HUDEP-2 (cell line): ENCODE results near the gene RNF8.
A peak's percentile ranks its signal among the peaks of the same experiment; 100 is the strongest.

Source experiments
- DNase-seq, 76 experiments: peaks; one replicate each; lab custom pipeline; 2025; ENCODE audit not compliant: unreplicated experiment in 76 of 76; lab: John Stamatoyannopoulos, UW

RNF8 gene

DNA sequence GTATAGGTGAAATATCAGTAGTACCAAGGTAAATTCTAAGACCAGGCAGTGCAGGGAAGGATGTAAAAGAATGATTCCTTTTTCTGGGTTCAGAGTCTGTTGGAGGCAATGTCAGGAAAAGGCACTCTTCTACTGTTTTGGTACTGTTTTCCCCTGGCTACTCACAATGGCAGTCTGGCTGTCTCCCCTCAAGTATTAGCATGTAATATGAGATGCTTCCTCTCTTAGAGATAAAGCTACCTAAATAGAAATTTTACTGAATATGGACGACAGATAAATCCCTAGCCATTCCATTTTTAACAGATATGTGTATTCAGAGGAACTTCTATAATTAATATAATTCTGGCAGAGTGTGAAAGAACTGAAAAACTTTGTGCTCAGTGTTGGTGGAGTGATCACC lies 3.5 kb downstream of the RNF8 start:
- no peak for DNase-seq

DNA sequence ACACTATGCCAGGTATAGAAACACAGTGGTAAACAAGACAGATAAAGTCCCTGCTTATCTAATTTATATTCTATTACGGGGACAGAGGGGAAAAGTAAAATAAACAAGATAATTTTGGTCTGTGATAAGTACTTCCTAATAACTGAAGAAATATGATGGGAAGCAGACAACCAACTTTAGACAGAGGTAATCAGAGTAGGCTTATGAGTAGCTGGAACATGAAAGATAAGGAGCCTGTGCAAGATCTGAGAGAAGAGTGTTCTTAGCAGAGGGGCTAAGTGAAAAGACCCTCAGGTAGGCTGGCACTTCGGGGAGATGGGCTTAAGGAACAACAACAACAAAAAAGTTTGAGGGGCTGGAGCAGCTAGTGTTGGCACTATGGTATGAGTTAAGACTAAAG lies 4.1 kb downstream of the RNF8 start:
- DNase-seq = no peak

DNA sequence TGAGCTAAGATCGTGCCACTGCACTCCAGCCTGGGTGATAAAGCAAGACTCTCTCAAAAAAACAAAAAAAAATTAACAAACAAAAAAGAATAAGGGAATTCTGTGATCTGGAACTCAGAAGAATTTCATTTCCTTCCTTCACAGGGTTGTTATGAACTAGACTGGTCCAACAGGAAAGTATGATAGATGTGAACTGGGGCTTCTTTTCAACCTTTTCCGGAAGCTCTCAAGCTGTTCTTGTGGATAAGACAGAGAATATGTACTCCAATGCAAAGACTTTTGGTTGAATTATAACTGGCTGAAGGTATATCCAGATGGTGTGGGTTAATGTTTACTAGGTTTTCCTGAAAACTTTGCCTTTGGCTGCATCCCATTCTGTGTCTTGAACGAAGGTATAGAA lies 5.3 kb downstream of the RNF8 start:
- no peak for DNase-seq

DNA sequence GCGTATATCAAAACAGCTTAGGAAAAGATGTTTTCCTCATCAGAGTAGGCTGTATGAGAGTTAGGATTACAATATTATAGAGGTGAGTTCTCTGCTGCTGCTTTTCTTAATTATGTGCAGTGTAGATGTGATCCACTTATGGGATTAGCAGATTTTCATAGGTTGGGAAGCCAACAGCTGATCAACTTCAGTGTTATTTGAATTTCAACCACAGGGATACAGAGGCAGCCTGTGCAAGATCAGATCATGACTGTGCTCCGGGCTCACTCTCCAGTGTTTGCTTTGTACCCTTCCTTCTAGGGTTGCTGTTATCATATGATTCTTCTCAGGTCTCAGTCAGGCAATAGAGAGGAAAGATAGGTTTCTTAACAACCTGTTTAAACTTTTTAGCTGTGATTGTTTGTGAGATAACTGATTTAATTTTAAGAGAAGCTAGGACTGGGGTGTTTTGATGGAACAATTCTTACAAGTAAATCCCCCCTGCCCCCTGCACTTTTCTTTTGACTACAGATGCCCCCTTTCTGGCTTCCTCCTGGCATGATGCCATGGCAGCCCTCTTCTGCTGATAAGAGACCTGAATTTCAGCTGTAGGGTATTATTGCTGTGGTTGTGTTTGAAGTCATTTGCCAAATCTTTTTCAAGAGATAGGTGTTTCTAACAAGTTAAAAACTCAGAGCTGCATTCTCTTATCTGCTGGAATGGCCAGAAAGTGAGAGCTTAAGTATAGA lies 8.5 kb downstream of the RNF8 start:
- DNase-seq = no peak

DNA sequence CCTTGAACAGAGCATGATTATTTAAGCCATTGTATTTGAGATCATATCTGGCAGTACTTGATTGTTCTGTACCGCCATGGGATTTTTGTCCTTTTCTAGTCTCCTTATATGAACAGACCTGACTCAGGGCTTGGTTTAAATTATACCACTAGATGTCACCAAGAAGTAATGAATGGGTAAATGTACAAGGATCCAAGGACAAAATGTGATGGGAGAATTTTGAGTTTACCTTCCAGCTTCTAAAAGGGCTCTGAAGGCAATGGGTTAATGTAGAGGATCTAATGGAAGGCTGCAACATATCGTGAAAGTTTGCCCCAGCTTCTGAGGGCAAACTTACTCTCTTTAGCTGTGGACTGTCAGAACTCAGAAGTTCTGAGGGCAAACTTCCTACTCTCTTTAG lies 12.0 kb downstream of the RNF8 start:
- DNase-seq = peak in 5 of 76 experiments; percentile 15 to 36 (median 21)

DNA sequence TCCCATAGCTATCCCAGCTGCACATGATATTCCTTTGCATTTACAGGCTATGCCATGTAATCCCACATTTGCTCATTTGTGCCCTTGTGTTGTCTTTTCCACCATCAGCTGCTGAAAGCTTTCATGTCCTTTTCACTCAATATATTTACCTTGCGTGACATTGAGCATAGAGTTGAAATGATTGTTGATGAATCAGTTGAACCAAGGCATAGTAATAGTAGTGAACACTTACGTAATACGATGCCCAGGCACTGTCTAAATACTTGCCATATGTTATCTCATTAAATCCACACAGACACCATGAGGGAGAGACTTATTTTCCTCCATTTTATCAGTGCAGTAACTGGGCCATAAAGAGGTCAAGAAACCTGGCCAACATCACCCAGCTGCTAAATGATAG lies 13.1 kb downstream of the RNF8 start:
- DNase-seq = no peak

DNA sequence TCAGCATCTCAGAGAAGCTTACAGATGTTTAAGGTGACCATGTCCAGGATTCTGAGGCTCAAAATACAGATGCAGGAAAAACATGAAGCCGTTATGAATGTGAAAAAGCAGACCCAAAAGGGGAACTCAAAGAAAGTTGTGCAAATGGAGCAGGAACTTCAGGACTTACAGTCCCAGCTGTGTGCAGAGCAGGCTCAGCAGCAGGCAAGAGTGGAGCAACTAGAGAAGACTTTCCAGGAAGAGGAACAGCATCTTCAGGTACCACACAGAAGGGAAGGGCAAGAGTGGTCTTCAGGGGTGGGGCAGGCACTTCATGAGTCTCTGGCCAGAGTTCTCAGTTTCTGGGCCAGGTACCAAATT lies 15.2 kb downstream of the RNF8 start:
- DNase-seq = no peak

DNA sequence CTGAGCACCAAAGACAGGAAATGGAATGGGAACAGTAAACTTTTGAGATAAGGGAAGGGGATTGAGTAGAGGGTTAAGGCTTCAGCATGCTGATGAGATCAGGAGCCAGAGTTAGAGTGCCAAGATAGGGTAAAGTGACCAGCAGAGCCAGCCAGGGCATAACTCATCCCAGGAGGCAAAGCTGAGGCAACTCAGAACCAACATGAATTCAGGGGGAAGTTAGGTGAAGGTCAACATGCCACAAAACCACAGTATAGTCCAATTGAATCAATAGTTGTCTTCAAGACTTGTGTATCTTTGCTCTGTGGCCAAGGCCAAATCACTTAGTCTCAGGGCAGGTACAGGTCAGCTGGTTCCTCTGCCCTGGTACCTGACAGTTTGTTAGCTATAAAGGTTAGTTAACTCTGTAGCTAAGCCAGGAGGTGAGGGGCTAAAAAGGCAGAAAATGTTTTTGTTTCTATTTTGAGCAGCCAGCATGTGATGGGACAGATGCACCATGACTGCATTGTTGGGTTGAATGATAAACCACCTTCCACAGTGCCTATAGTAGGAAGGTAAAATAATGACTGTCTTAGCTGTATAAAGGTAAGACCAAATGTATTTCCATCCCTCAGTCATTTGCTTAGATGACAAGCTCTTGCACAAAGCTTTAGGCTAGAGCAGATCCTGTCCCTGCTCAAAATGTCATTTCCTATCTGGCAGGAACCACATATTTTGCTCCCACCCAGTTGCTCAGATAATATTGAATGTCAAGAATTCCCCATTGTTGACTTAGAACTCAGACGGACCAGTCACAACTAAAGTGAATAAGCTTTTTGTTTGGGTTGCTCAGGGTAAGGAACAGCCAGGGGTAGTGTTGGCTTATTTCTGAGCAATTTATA lies 15.8 kb downstream of the RNF8 start:
- no peak for DNase-seq

DNA sequence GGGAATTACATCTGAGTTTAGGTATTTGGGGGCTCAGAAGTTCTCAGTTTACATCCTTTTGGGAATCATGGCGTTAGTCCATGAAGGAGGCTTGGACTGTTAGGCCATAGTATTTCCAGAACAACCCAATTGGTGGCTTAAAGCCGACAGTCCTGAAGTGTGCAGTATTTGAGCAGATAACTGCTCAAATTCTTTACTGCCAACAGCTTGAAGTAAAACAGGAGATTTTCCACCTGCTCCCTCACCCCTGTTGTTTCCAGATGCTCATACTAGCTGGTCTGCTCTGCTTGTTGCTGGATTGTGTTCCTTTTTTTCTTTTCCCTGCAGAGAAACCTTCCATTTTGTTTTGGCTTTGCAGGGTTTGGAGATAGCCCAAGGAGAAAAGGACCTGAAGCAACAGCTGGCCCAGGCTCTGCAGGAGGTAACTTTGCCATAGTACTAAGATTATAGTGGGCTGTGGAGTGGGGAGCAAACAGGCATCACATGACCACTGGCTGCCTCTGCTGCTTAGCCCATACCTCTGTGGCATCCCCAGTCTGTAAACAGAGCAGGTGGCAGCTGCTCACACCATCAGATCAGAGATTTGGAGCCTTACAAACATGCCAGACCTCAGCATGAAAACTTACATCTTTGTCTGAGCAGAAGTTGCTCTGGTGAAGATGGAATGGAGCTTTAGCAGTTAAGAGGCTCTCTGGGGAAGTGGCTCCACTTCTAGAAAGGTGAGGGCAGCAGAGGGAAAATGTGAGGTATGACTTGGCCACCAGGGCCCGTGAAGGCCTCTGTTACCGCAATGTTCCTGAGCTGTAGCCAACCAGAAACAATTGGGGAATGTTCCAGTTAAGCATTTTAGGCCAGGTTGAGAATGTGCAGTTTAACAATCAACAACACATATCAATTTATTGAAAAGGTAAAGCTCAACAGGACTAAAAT lies 17.6 kb downstream of the RNF8 start:
- DNase-seq = no peak

DNA sequence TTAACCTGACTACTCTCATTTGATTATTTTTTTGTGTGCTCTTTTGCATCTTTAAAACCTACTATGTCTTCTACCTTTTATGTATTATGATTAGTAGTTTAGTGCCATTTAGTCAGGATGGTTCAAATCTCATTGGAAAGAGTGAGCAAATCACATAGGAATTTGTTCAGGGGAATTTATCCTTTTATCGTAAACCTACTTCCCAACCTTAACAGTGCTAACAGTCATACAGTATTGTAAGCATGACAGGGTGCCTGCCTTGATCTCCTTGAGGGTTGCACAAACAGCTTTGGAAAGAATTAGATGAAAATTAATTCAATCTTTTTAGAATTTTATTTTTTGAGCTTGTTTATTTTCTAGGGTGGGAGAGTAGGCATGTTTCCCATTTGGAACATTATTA lies 18.3 kb downstream of the RNF8 start:
- DNase-seq = no peak

DNA sequence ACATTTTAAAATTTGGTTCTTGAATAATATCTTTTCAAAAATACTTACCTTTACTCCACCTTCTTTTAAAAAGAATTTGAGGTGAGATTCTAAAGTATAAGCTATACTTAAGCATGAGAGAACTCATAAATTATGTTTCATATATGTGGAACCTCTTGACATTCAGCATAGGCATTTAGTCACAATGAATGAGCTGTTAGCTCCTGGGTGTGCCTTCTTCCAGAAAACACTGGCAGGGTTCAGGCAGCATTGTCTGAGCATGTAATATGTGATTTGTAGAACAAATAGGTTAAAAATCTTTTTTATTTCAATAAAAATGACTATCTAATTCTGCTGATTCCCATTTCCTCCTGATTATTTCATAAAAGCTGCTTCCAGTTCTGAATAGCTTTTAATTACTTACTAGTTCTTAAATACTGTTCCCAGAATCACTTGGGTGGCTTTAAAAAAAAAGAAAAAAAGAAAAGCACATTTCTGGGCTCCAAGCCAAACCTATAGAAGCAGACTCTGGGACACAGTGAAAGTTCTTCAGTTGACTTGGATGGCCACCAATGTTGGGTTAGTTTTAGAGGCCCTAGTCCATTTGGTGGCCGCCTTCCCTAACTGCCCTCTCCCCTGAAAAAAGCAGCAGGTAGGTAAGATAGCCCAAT lies 20.2 kb downstream of the RNF8 start:
- DNase-seq = peak in 22 of 76 experiments; percentile 13 to 54 (median 33)

DNA sequence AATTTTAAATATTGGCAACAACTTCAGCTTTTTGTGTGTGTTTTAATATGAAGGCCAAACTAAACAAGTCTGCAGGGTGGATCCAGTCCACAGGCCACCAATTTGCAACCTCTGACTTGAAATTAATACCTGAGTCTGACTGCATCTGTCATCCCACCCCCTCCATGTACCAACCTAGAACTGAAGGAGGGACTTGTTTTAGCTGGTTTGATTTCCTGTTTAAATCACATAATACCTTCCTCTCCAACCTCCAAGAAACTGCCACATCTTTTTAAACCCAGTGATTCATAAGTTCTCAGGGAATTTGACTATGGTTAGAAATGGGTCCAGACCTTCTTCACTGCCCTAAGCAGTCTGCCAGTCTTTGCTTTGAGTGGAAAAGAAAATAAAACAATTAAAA lies 21.6 kb downstream of the RNF8 start:
- DNase-seq = no peak

DNA sequence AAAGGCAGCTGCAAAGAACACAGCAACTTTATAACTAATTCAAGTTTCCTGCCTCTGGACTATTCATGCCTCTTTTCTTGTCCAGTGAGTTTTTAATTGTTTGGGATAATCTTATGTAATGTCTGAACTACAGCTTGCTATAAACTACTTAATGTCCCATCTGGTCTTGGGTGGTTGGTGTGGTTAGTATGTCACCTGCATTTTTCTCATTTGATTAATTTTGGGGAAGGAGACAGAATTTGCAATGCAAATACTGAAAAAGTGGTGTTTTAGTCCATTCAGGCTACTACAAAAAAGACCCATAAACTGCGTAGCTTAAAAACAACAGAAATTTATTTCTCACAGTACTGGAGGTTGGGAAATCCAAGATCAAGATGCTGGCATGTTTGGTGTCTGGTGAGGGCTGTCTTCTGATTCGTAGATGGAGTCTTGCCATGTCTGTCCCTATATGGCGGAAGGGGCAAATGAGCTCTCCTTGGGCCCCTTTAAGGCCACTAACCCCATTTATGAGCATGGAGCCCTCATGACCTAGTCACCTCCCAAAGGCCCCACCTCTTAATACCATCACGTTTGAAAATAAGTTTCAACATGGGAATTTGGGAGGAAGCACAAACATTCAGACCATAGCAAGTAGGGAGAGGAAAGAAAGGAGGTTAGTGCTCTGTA lies 22.4 kb downstream of the RNF8 start:
- no peak for DNase-seq

DNA sequence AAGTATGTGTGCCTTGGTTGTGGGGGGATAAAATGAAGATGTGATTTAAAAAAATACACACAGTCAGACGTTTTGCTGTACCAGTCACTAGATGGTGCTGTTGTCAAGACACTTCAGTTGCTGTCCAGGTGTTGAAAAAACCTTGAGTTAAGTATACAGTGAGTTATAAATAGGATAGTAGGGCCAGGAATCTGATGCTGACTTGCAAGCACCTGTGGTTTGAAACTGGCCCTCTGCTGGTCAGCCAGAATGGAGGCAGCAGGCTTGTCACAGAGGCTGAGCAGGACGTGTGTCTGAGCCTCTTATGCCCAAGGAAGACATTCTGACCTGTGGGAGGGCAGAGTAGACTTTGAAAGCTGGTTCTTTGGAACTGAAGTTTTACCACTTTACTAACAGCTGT lies 27.8 kb downstream of the RNF8 start:
- DNase-seq = peak in 31 of 76 experiments; percentile 9 to 55 (median 36)

DNA sequence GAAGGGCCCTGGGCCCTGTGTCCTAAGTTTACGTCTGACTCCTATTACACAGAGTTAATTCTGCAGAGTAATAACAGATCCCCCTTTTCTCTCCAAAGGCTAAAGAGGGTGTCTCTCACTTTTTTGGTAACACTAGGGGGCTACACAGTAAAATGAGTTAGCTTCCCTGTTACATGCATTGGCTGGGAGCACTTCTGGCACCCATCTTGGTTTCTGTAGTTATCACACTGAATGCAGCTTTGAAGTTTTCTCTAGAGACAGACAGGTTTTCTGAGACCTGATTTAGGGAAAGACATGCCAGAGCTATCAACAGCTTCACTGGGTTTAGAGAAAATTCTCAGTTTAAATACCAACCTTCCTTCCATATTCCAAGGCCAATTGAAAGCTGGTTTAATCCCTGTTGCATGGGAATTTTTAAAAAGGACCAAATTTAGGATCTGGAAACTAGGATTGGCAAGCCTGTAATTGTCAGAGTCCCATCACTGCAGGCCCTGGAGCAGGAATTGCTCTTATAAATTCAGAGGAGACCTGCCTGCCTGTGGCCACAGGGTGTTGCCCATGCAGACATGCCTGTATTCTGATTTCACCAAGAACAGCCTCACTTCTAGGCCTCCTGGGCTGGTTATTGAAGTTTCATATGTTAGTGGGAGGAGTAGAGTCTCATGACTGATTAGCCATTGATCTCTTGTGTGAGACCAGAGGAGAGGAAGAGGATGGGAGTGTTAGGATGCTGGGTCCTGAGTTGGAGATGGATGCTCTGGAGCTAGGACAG lies 29.4 kb downstream of the RNF8 start:
- DNase-seq = peak in 14 of 76 experiments; percentile 10 to 32 (median 24)

DNA sequence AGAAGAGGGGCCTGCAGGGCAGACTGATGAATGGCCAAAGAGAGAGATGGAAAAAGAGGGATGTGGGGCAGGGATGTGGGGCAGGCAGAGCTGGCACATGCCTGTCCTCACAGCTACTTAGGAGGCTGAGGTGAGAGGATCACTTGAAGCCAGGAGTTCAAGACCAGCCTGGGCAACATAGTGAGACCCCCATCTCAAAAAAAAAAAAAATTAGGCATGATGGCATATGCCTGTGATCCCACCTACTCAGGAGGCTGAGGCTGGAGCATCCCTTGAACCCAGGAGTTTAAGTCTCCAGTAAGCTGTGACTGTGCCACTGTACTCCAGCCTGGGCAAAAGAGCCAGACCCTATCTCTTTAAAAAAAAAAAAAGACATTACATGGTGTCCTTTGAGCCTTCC lies 34.8 kb downstream of the RNF8 start:
- no peak for DNase-seq

DNA sequence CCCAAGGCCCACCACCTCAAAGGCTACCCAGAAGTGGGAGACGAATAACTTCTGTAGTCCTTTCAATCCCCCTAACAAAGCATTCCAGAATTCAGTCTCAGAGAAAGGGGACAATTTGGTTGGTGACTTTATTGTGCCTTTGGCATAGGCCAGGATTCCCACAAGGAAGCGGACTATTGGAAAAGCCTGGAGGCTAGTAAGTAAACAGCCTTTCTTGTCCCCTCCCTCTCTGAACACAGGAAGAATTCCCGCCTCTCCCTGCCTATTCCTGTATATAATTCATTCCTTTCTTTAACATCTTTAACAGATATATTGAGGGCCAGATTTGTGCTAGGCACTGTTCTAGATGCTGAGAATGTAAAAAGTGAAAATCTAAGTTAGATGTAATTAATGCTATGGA lies 36.1 kb downstream of the RNF8 start:
- no peak for DNase-seq

DNA sequence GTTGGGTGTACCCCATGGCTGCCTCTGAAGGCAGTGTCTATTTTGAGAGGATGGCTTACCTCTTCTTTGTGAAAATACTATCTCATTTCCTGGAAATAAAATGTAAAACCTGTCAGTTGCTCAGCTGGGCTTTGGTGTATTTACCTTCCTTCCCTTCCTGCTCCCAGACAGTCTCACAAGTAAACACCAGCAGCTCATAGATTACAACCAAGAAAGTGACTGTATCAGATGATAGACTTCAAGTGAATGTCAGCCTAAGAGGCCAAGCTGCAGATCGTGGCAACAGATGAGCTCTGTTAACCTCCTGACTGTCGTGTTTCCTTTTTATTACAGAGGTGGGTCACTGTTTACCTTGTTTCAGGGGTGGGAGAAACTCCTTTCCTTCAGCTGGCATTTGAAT lies 37.3 kb downstream of the RNF8 start:
- no peak for DNase-seq

DNA sequence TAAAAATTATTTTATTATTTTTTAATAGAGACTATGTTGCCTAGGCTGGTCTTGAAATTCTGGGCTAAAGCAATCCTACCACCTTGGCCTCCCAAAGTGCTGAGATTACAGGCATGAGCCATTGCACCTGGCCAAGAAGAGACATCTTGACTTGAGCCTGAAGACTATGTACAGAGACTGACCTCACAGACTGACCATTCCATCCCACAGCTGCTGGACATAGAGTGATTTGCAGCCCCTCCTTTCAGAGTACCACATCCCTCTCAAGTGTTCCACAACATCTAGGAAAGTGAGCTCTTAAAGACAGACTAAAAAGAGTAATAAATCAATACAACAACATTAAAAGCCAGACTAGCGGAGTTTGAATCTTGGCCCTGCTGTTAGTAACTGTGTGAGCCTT lies 39.0 kb downstream of the RNF8 start:
- DNase-seq = no peak
